Measurements from ENCODE around the gene NRL. TPM values are rescaled to one million over a fixed set of nuclear protein-coding genes. Genes with fewer than 3 reads are reported as not detected.
A peak's percentile ranks its signal among the peaks of the same experiment; 100 is the strongest.

NRL gene
- polyA plus RNA-seq, 3 donors, result 1.1 to 1.5 (median 1.3) TPM

- Histone ChIP-seq H3K4me3 (replicated peaks in 1 of 3; ENCODE audit: low read depth in 2 of 3, low read length in 3 of 3) (no peak overlapping the region), H2AFZ (ENCODE audit: insufficient read depth, low read depth, low read length, poor library complexity, severe bottlenecking) (no peak overlapping the region), H4K20me1 (ENCODE audit: insufficient read depth, low read length) (no peaks in the 10 kb centered on the region), H3K79me2 (ENCODE audit: insufficient read depth, low read length) (peaks cover 24% of the 10 kb centered on the region), H3K27ac (ENCODE audit: low read depth in 1 of 2, low read length in 2 of 2) (no peak overlapping the region), H3K4me2 (replicated peaks; ENCODE audit: extremely low read depth, low read length, poor library complexity, severe bottlenecking) (no peak overlapping the region), H3K9ac (ENCODE audit: insufficient read depth, low read length, poor library complexity, severe bottlenecking) (no peak overlapping the region), H3K27me3 (ENCODE audit: control insufficient read depth in 2 of 2, insufficient read depth in 2 of 2, low read length in 2 of 2) (no peaks in the 10 kb centered on the region), H3K9me3 (replicated peaks in 1 of 2; ENCODE audit: control insufficient read depth in 1 of 2, insufficient read depth in 1 of 2, low read length in 2 of 2) (no peaks in the 10 kb centered on the region), H3K36me3 (replicated peaks in 1 of 2; ENCODE audit: control insufficient read depth in 1 of 2, insufficient read depth in 2 of 2, low read length in 2 of 2) (peaks cover 71 to 85% of the 10 kb centered on the region in 2 donors), H3K4me1 (ENCODE audit: control insufficient read depth in 1 of 2, insufficient read depth in 2 of 2, low read length in 2 of 2) (peaks cover 13 to 18% of the 10 kb centered on the region in 2 donors)
- intact Hi-C loops (cut with micrococcal nuclease), result loop anchor here in 1 of 2 donors (10.0 kb wide), 2 partner anchors 175 to 1195 kb away; partner anchors contain the start of genes DHRS1, NOP9 and PRMT5
- DNase-seq, result no peak
- Mint-ChIP-seq H3K4me3 (peak overlapping the region in 1 of 2 donors; percentile 9), H3K9me3 (no peaks in the 10 kb centered on the region), H3K4me1 (peaks cover 21% of the 10 kb centered on the region), H3K36me3 (peaks cover 65 to 88% of the 10 kb centered on the region in 2 donors), H3K27ac (no peak overlapping the region), H3K27me3 (ENCODE audit: low read depth in 3 of 3) (peaks cover 0 to 8% (median 2%) of the 10 kb centered on the region in 3 donors)
- no peak for TF ChIP-seq CTCF (IDR thresholded peaks at IDR 0.05)
- 100% methylated on average over 5 of the region's 6 CpGs for WGBS (ENCODE audit: insufficient coverage)
Measured at GRCh38 chr14:24119691-24120090, 4.9 kb upstream of the NRL start.

GRCh38 chr14:24117179-24117578 lies 2.4 kb upstream of the NRL start:
- Histone ChIP-seq H3K4me1 (ENCODE audit: control insufficient read depth in 1 of 2, insufficient read depth in 2 of 2, low read length in 2 of 2) (peaks cover 19 to 27% of the 10 kb centered on the region in 2 donors), H3K4me3 (replicated peaks in 1 of 3; ENCODE audit: low read depth in 2 of 3, low read length in 3 of 3) (no peak overlapping the region), H3K36me3 (replicated peaks in 1 of 2; ENCODE audit: control insufficient read depth in 1 of 2, insufficient read depth in 2 of 2, low read length in 2 of 2) (peaks cover 50 to 60% of the 10 kb centered on the region in 2 donors), H3K79me2 (ENCODE audit: insufficient read depth, low read length) (peaks cover 24% of the 10 kb centered on the region), H3K27me3 (ENCODE audit: control insufficient read depth in 2 of 2, insufficient read depth in 2 of 2, low read length in 2 of 2) (no peaks in the 10 kb centered on the region), H2AFZ (ENCODE audit: insufficient read depth, low read depth, low read length, poor library complexity, severe bottlenecking) (no peak overlapping the region), H3K9me3 (replicated peaks in 1 of 2; ENCODE audit: control insufficient read depth in 1 of 2, insufficient read depth in 1 of 2, low read length in 2 of 2) (no peaks in the 10 kb centered on the region), H3K9ac (ENCODE audit: insufficient read depth, low read length, poor library complexity, severe bottlenecking) (no peak overlapping the region), H4K20me1 (ENCODE audit: insufficient read depth, low read length) (no peaks in the 10 kb centered on the region), H3K4me2 (replicated peaks; ENCODE audit: extremely low read depth, low read length, poor library complexity, severe bottlenecking) (no peak overlapping the region), H3K27ac (ENCODE audit: low read depth in 1 of 2, low read length in 2 of 2) (no peak overlapping the region)
- no peak for TF ChIP-seq CTCF (IDR thresholded peaks at IDR 0.05)
- no peak overlapping the region for H3K4me3 Mint-ChIP-seq
- H3K4me1 Mint-ChIP-seq, result peaks cover 18% of the 10 kb centered on the region
- peaks cover 47 to 63% of the 10 kb centered on the region in 2 donors for H3K36me3 Mint-ChIP-seq
- H3K27me3 Mint-ChIP-seq (ENCODE audit: low read depth in 3 of 3), result peaks cover 0 to 6% (median 2%) of the 10 kb centered on the region in 3 donors
- intact Hi-C loops (cut with micrococcal nuclease), result loop anchor here in 1 of 2 donors (10.0 kb wide), 2 partner anchors 178 to 1192 kb away; partner anchors contain the start of genes DHRS1, NOP9 and PRMT5
- 97% methylated on average over 5 of the region's 6 CpGs for WGBS (ENCODE audit: insufficient coverage)
- peaks cover 0 to 2% (median 0%) of the 10 kb centered on the region in 7 donors for H3K9me3 Mint-ChIP-seq
- peak overlapping the region in 1 of 7 donors; percentile 6 for H3K27ac Mint-ChIP-seq
- DNase-seq, result no peak

Data from CD14-positive monocyte (primary cell).